CD4-positive, alpha-beta T cell treated with Interleukin-6 for 4 hours (primary cell): ENCODE results near the gene BTNL2.
"Not testable (repeated sequence)": the region's sequence is repeated elsewhere in the genome, so short reads cannot be mapped to it uniquely, and the experiment has no call there.

Experiments used
- DNase-seq: peaks from one replicate; pipeline ENCODE4 v3.0.0-alpha.2; 2020; ENCODE audit warnings: mixed read lengths

BTNL2 gene

GRCh38 chr6:32359225-32359624 lies 47.8 kb downstream of the BTNL2 start:
- DNase-seq: not testable (repeated sequence)

- not testable (repeated sequence) for DNase-seq
Measured at GRCh38 chr6:32358548-32358947, 48.4 kb downstream of the BTNL2 start.

- no peak for DNase-seq
Measured at GRCh38 chr6:32355018-32355417, 52.0 kb downstream of the BTNL2 start.

- no peak for DNase-seq
Measured at GRCh38 chr6:32353348-32353747, 53.6 kb downstream of the BTNL2 start.
